ENCODE results near the gene RTN1. TPM values are rescaled to one million over a fixed set of nuclear protein-coding genes. Genes with fewer than 3 reads are reported as not detected.

RTN1 gene
- total and polyA plus RNA-seq, 2 experiments from 2014 or later, result 4.2 to 4.3 TPM

DNA sequence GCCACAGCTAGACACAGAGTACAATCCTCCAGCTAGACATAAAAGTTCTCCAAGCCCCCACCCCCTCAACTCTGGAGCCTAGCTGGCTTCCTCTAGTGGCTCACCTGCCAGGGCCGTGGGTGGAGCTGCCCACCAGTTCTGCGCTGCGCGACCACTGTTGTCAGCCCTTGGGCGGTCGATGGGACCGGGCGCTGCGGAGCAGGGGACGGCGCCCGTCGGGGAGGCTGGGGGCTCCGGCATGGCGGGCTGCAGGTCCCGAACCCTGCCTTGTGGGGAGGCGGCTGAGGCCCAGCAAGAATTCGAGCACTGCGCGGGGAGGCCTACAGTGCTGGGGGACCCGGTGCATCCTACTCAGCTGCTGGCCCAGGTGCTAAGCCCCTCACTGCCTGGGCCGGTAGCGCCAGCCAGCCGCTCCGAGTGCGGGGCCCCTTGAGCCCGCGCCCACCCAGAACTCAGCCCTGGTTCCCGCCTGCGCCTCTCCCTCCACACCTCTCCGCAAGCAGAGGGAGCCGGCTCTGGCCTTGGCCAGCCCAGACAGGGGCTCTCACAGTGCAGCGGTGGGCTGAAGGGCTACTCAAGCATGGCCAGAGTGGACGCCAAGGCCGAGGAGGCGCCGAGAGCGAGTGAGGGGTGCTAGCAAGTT, 51.0 kb downstream of the RTN1 start:
- ATAC-seq, result no peak
- Mint-ChIP-seq H3K27me3 (ENCODE audit: insufficient read depth, low read depth, poor library complexity) (no peaks in the 10 kb centered on the region), H3K27ac (no peak overlapping the region), H3K4me3 (no peak overlapping the region), H3K4me1 (no peaks in the 10 kb centered on the region), H3K36me3 (ENCODE audit: low read depth) (no peaks in the 10 kb centered on the region), H3K9me3 (no peaks in the 10 kb centered on the region; the same call in 2 of the 3 replicates)
- Histone ChIP-seq H3K27ac (ENCODE audit: low read depth) (no peak overlapping the region), H3K4me2 (no peak overlapping the region), H3F3A (replicated peaks; ENCODE audit: low read depth) (no peaks in the 10 kb centered on the region), H3K4me1 (ENCODE audit: insufficient read depth) (no peaks in the 10 kb centered on the region), H3K79me2 (replicated peaks; ENCODE audit: insufficient read depth) (no peaks in the 10 kb centered on the region), H3K36me3 (ENCODE audit: insufficient read depth) (no peaks in the 10 kb centered on the region), H3K4me3 (no peak overlapping the region), H4K20me1 (replicated peaks; ENCODE audit: insufficient read depth) (no peaks in the 10 kb centered on the region), H3K9me2 (ENCODE audit: insufficient read depth) (no peaks in the 10 kb centered on the region), H2AFZ (no peak overlapping the region), H3K27me3 (ENCODE audit: insufficient read depth) (no peaks in the 10 kb centered on the region)
- DNase-seq (ENCODE audit: low spot score), result no peak
- TF ChIP-seq ZNF114 (CRISPR knock-in tag; IDR thresholded peaks at IDR 0.05) (no peak), POLR2AphosphoS5 (IDR thresholded peaks at IDR 0.05; ENCODE audit: low read depth) (no peak), EZH2phosphoT487 (IDR thresholded peaks at IDR 0.05; ENCODE audit: unreplicated experiment) (no peak), ZNF331 (CRISPR knock-in tag; IDR thresholded peaks at IDR 0.05; ENCODE audit: low read depth) (no peak), NANOG (IDR thresholded peaks at IDR 0.05; ENCODE audit: borderline replicate concordance) (no peak), EZH2 (IDR thresholded peaks at IDR 0.05; ENCODE audit: low read depth, unreplicated experiment) (no peak), CREB1 (CRISPR knock-in tag; IDR thresholded peaks at IDR 0.05; ENCODE audit: low read depth) (no peak), JUNB (IDR thresholded peaks at IDR 0.05; ENCODE audit: unreplicated experiment) (no peak), STAT1 (IDR thresholded peaks at IDR 0.05; ENCODE audit: unreplicated experiment) (no peak)
- TF ChIP-seq, protein P1, sequence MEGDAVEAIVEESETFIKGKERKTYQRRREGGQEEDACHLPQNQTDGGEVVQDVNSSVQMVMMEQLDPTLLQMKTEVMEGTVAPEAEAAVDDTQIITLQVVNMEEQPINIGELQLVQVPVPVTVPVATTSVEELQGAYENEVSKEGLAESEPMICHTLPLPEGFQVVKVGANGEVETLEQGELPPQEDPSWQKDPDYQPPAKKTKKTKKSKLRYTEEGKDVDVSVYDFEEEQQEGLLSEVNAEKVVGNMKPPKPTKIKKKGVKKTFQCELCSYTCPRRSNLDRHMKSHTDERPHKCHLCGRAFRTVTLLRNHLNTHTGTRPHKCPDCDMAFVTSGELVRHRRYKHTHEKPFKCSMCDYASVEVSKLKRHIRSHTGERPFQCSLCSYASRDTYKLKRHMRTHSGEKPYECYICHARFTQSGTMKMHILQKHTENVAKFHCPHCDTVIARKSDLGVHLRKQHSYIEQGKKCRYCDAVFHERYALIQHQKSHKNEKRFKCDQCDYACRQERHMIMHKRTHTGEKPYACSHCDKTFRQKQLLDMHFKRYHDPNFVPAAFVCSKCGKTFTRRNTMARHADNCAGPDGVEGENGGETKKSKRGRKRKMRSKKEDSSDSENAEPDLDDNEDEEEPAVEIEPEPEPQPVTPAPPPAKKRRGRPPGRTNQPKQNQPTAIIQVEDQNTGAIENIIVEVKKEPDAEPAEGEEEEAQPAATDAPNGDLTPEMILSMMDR (conservative IDR thresholded peaks at IDR 0.05; ENCODE audit: low read depth in 2 of 2), result no peak
- TF ChIP-seq, protein P2, sequence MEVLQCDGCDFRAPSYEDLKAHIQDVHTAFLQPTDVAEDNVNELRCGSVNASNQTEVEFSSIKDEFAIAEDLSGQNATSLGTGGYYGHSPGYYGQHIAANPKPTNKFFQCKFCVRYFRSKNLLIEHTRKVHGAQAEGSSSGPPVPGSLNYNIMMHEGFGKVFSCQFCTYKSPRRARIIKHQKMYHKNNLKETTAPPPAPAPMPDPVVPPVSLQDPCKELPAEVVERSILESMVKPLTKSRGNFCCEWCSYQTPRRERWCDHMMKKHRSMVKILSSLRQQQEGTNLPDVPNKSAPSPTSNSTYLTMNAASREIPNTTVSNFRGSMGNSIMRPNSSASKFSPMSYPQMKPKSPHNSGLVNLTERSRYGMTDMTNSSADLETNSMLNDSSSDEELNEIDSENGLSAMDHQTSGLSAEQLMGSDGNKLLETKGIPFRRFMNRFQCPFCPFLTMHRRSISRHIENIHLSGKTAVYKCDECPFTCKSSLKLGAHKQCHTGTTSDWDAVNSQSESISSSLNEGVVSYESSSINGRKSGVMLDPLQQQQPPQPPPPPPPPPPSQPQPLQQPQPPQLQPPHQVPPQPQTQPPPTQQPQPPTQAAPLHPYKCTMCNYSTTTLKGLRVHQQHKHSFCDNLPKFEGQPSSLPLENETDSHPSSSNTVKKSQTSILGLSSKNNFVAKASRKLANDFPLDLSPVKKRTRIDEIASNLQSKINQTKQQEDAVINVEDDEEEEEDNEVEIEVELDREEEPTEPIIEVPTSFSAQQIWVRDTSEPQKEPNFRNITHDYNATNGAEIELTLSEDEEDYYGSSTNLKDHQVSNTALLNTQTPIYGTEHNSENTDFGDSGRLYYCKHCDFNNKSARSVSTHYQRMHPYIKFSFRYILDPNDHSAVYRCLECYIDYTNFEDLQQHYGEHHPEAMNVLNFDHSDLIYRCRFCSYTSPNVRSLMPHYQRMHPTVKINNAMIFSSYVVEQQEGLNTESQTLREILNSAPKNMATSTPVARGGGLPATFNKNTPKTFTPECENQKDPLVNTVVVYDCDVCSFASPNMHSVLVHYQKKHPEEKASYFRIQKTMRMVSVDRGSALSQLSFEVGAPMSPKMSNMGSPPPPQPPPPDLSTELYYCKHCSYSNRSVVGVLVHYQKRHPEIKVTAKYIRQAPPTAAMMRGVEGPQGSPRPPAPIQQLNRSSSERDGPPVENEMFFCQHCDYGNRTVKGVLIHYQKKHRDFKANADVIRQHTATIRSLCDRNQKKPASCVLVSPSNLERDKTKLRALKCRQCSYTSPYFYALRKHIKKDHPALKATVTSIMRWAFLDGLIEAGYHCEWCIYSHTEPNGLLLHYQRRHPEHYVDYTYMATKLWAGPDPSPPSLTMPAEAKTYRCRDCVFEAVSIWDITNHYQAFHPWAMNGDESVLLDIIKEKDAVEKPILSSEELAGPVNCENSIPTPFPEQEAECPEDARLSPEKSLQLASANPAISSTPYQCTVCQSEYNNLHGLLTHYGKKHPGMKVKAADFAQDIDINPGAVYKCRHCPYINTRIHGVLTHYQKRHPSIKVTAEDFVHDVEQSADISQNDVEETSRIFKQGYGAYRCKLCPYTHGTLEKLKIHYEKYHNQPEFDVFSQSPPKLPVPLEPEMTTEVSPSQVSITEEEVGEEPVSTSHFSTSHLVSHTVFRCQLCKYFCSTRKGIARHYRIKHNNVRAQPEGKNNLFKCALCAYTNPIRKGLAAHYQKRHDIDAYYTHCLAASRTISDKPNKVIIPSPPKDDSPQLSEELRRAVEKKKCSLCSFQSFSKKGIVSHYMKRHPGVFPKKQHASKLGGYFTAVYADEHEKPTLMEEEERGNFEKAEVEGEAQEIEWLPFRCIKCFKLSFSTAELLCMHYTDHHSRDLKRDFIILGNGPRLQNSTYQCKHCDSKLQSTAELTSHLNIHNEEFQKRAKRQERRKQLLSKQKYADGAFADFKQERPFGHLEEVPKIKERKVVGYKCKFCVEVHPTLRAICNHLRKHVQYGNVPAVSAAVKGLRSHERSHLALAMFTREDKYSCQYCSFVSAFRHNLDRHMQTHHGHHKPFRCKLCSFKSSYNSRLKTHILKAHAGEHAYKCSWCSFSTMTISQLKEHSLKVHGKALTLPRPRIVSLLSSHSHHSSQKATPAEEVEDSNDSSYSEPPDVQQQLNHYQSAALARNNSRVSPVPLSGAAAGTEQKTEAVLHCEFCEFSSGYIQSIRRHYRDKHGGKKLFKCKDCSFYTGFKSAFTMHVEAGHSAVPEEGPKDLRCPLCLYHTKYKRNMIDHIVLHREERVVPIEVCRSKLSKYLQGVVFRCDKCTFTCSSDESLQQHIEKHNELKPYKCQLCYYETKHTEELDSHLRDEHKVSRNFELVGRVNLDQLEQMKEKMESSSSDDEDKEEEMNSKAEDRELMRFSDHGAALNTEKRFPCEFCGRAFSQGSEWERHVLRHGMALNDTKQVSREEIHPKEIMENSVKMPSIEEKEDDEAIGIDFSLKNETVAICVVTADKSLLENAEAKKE (CRISPR knock-in tag; IDR thresholded peaks at IDR 0.05), result no peak
- TF ChIP-seq, protein P3, sequence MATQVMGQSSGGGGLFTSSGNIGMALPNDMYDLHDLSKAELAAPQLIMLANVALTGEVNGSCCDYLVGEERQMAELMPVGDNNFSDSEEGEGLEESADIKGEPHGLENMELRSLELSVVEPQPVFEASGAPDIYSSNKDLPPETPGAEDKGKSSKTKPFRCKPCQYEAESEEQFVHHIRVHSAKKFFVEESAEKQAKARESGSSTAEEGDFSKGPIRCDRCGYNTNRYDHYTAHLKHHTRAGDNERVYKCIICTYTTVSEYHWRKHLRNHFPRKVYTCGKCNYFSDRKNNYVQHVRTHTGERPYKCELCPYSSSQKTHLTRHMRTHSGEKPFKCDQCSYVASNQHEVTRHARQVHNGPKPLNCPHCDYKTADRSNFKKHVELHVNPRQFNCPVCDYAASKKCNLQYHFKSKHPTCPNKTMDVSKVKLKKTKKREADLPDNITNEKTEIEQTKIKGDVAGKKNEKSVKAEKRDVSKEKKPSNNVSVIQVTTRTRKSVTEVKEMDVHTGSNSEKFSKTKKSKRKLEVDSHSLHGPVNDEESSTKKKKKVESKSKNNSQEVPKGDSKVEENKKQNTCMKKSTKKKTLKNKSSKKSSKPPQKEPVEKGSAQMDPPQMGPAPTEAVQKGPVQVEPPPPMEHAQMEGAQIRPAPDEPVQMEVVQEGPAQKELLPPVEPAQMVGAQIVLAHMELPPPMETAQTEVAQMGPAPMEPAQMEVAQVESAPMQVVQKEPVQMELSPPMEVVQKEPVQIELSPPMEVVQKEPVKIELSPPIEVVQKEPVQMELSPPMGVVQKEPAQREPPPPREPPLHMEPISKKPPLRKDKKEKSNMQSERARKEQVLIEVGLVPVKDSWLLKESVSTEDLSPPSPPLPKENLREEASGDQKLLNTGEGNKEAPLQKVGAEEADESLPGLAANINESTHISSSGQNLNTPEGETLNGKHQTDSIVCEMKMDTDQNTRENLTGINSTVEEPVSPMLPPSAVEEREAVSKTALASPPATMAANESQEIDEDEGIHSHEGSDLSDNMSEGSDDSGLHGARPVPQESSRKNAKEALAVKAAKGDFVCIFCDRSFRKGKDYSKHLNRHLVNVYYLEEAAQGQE (IDR thresholded peaks at IDR 0.05; ENCODE audit: unreplicated experiment), result no peak
- TF ChIP-seq, protein P4, sequence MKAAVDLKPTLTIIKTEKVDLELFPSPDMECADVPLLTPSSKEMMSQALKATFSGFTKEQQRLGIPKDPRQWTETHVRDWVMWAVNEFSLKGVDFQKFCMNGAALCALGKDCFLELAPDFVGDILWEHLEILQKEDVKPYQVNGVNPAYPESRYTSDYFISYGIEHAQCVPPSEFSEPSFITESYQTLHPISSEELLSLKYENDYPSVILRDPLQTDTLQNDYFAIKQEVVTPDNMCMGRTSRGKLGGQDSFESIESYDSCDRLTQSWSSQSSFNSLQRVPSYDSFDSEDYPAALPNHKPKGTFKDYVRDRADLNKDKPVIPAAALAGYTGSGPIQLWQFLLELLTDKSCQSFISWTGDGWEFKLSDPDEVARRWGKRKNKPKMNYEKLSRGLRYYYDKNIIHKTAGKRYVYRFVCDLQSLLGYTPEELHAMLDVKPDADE (IDR thresholded peaks at IDR 0.05), result no peak
